ENCODE data around the gene RAB17. TPM values are rescaled to one million over a fixed set of nuclear protein-coding genes. Genes with fewer than 3 reads are reported as not detected.
A peak's percentile ranks its signal among the peaks of the same experiment; 100 is the strongest.

Gene RAB17
- total RNA-seq, 2 experiments from 2014 or later = not detected

GRCh38 chr2:237629188-237629534, 38.6 kb upstream of the RAB17 start:
- Mint-ChIP-seq H3K4me1 (peaks cover 7% of the 10 kb centered on the region), H3K27ac (no peak overlapping the region), H3K27me3 (peaks cover 51% of the 10 kb centered on the region), H3K36me3 (no peaks in the 10 kb centered on the region), H3K9me3 (no peaks in the 10 kb centered on the region), H3K4me3 (no peak overlapping the region)
- no peak for ATAC-seq (ENCODE audit: low read depth)
- POLR2A ChIA-PET = no interaction called here
- no peak for DNase-seq

DNA sequence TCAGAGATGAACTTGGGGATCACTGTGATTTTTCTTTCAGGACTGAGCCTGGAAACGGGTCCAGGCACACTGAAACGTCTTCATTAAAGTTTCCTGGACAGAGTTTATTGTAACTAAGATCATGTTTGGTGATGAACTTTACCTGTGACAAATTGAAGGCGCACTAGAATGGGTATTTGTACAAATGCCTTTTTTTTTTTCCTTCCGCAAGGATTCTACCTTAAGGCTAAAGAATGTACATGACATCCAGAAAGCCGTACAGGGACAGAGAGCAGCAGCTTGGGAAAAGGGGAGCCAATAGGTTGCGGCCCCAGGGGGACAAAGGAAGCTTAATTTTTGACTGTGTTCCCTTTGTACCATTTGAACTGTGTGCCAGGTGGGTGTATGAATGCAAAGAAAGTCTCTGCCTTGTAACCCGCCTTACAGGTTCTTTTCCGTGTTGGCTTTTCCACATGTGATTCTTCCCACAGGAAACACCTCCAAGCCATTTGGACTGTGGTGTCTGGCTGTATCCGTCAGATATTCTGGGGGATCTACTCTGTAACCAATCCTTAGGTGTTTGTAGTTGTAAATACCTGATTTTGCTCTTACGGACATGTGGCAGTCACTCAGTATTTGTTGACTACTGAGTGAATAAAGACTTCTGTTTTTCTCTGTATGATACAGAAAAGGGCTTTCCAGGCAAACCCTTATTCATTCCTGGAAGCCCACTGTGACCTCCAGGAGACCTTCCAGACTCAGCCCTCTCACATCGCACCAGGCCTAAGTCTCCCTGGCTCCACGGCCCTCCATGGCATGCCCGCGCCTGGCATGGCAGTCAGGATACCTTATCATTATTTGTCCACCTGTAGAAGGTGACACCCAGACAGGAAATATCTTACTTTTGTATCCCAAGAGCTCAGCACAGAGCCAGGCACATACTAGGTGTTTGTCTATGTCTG, 38.0 kb upstream of the RAB17 start:
- ATAC-seq (ENCODE audit: low read depth) = no peak
- no peaks in the 10 kb centered on the region for H3K36me3 Mint-ChIP-seq
- peak overlapping the region; percentile 76 for H3K4me3 Mint-ChIP-seq
- H3K27me3 Mint-ChIP-seq = peaks cover 52% of the 10 kb centered on the region
- H3K27ac Mint-ChIP-seq = no peak overlapping the region
- H3K4me1 Mint-ChIP-seq = peaks cover 7% of the 10 kb centered on the region
- POLR2A ChIA-PET = no interaction called here
- no peaks in the 10 kb centered on the region for H3K9me3 Mint-ChIP-seq
- no peak for DNase-seq

DNA sequence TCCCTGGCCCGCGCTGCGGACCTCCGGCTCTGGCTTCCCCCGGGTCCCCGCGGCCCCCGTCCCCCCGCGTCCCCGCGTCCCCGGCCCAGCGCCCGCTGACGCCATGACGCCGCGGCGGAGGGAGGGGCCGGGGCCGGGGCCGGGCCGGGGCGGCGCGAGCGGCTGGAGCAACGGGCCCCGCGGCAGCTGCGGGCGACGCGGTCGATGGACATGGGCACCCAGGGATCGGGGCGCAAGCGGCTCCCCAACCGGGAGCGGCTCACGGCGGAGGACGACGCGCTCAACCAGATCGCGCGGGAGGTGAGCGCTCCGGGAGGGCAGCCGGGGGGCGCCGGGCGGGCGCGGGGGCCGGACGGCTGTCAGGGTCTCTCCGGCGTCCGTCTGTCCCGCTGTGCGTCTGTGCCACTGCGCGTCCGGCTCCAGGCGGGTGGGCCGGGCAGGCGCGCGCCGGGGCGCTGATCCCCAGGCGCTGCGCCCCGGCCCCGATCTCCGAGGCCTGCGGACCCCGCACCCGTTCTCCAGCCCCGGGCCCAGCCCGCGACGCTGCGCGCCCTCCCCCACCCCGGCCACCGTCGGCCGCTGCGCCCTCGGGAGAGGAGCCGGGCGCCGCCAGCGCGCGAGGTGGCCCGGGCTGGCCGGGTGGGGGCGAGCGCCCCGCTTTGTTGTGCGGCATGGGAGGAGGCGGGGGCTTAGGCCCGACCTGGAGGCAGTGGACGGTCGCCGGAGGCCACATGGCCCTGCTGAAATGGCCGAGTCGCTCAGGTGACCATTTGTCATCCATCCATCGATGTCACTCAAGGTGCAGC, 37.1 kb upstream of the RAB17 start, which contains the start of gene LRRFIP1:
Gene LRRFIP1 (plus strand): TSS at position 147 of the 806 bp plus-strand sequence. CDS start 58 bp downstream, at position 205.
- peak; percentile 45 for DNase-seq
- Mint-ChIP-seq H3K27me3 (peaks cover 56% of the 10 kb centered on the region), H3K4me1 (peaks cover 7% of the 10 kb centered on the region), H3K27ac (no peak within 1 kb of the TSS), H3K4me3 (peak within 1 kb of the TSS; percentile 76), H3K9me3 (no peaks in the 10 kb centered on the region), H3K36me3 (no peaks in the 10 kb centered on the region)
- POLR2A ChIA-PET = no interaction called here
- ATAC-seq (ENCODE audit: low read depth) = peak; percentile 62

- Mint-ChIP-seq H3K4me1 (peaks cover 7% of the 10 kb centered on the region), H3K36me3 (no peaks in the 10 kb centered on the region), H3K27ac (no peak overlapping the region), H3K9me3 (no peaks in the 10 kb centered on the region), H3K27me3 (peaks cover 54% of the 10 kb centered on the region), H3K4me3 (peak overlapping the region; percentile 65)
- DNase-seq (no peak), ATAC-seq (ENCODE audit: low read depth) (no peak)
- POLR2A ChIA-PET = no interaction called here
These were observed 36.4 kb upstream of the RAB17 start for GRCh38 chr2:237626813-237627440.

DNA sequence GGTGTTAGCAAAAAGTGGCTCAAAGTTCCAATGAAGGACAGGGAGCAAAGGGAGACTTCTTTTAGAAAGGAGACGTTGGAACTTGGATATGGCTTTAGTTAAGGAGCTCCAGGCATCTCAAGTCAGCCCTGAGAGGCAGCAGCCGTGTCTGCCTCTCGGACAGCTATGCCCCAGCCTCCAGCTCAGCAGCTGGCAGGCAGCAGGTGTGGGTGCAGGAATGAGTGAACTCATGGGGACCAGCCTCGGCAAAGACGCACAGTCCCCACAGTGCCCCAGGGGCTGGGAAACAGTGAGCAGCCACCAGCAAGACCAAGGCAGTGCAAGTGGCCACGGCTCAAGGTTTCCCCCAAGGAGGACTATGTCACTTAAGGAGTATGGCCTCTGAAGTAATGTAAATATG, 35.2 kb upstream of the RAB17 start:
- H3K4me3 Mint-ChIP-seq = no peak overlapping the region
- ATAC-seq (ENCODE audit: low read depth) (no peak), DNase-seq (no peak)
- H3K36me3 Mint-ChIP-seq = no peaks in the 10 kb centered on the region
- H3K9me3 Mint-ChIP-seq = no peaks in the 10 kb centered on the region
- H3K27me3 Mint-ChIP-seq = peaks cover 54% of the 10 kb centered on the region
- POLR2A ChIA-PET = no interaction called here
- H3K4me1 Mint-ChIP-seq = peaks cover 7% of the 10 kb centered on the region
- H3K27ac Mint-ChIP-seq = no peak overlapping the region

GRCh38 chr2:237625216-237625705, 34.7 kb upstream of the RAB17 start:
- Mint-ChIP-seq H3K9me3 (no peaks in the 10 kb centered on the region), H3K36me3 (no peaks in the 10 kb centered on the region), H3K4me1 (peaks cover 5% of the 10 kb centered on the region), H3K27ac (no peak overlapping the region), H3K27me3 (peaks cover 53% of the 10 kb centered on the region), H3K4me3 (no peak overlapping the region)
- no peak for DNase-seq
- POLR2A ChIA-PET = no interaction called here
- no peak for ATAC-seq (ENCODE audit: low read depth)

- ATAC-seq (ENCODE audit: low read depth) = no peak
- POLR2A ChIA-PET = no interaction called here
- H3K4me3 Mint-ChIP-seq = no peak overlapping the region
- peaks cover 4% of the 10 kb centered on the region for H3K4me1 Mint-ChIP-seq
- peaks cover 46% of the 10 kb centered on the region for H3K27me3 Mint-ChIP-seq
- no peak for DNase-seq
- no peaks in the 10 kb centered on the region for H3K9me3 Mint-ChIP-seq
- H3K36me3 Mint-ChIP-seq = no peaks in the 10 kb centered on the region
- H3K27ac Mint-ChIP-seq = no peak overlapping the region
These were observed 34.0 kb upstream of the RAB17 start for GRCh38 chr2:237624565-237624964.

GRCh38 chr2:237623428-237624403, 33.2 kb upstream of the RAB17 start:
- Mint-ChIP-seq H3K4me3 (no peak overlapping the region), H3K4me1 (peaks cover 4% of the 10 kb centered on the region), H3K36me3 (no peaks in the 10 kb centered on the region), H3K27me3 (peaks cover 42% of the 10 kb centered on the region), H3K9me3 (no peaks in the 10 kb centered on the region), H3K27ac (no peak overlapping the region)
- ATAC-seq (ENCODE audit: low read depth) = no peak
- POLR2A ChIA-PET = no interaction called here
- DNase-seq = no peak

DNA sequence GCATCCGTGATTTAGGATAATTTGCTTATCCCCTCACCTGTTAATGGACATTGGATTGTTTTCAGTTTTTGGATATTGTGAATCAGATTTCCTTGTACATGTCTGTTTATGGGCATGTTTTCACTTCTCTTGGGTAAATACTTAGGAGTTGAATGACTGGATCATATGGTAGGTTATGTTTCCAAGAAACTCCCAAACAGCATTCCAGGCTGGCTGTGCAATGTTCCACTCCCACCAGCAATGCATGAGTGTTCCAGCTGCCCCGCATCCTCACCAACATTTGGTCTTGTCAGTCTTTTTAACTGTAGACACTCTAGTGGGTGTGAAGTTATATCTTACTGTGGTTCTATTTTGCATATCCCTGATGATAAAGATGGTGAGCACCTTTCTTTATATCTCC, 27.9 kb upstream of the RAB17 start:
- DNase-seq = no peak
- H3K4me3 Mint-ChIP-seq = no peak overlapping the region

DNA sequence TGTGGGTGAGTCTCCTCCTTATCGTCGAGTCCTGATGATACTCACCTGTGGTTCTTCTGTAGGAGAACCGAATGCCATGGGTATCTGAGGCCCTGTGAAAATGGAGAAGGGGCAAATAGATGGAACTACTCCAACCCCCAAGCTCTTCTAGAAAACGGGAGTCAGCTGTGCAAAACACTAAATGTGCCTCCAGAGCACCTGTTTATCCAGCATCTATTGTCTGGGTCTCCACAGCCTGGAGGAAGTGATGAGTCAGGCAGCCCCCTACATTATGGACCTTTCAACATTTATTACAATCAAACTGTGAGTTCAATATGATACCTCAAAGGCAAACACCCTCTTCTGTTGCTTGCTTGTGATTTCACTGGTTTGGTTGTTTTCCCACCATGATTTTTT, 27.1 kb upstream of the RAB17 start:
- no peak for ATAC-seq (ENCODE audit: low read depth)
- no peaks in the 10 kb centered on the region for H3K27me3 Mint-ChIP-seq
- no peak overlapping the region for H3K4me3 Mint-ChIP-seq
- peaks cover 3% of the 10 kb centered on the region for H3K36me3 Mint-ChIP-seq
- POLR2A ChIA-PET = no interaction called here
- H3K27ac Mint-ChIP-seq = no peak overlapping the region
- no peaks in the 10 kb centered on the region for H3K9me3 Mint-ChIP-seq
- H3K4me1 Mint-ChIP-seq = peaks cover 26% of the 10 kb centered on the region
- no peak for DNase-seq

More for the DNA sequence above, 27.9 kb upstream of the RAB17 start:
- POLR2A ChIA-PET = no interaction called here
- peaks cover 26% of the 10 kb centered on the region for H3K4me1 Mint-ChIP-seq
- no peaks in the 10 kb centered on the region for H3K9me3 Mint-ChIP-seq
- ATAC-seq (ENCODE audit: low read depth) = no peak
- H3K27ac Mint-ChIP-seq = no peak overlapping the region
- peaks cover 5% of the 10 kb centered on the region for H3K27me3 Mint-ChIP-seq
- peaks cover 3% of the 10 kb centered on the region for H3K36me3 Mint-ChIP-seq

- Mint-ChIP-seq H3K9me3 (no peaks in the 10 kb centered on the region), H3K27me3 (no peaks in the 10 kb centered on the region), H3K27ac (no peak overlapping the region), H3K4me3 (peak overlapping the region; percentile 32), H3K4me1 (peaks cover 26% of the 10 kb centered on the region), H3K36me3 (peaks cover 3% of the 10 kb centered on the region)
- DNase-seq = no peak
- ATAC-seq (ENCODE audit: low read depth) = peak; percentile 41
- POLR2A ChIA-PET = no interaction called here
These were observed 26.4 kb upstream of the RAB17 start for GRCh38 chr2:237616734-237617586.

DNA sequence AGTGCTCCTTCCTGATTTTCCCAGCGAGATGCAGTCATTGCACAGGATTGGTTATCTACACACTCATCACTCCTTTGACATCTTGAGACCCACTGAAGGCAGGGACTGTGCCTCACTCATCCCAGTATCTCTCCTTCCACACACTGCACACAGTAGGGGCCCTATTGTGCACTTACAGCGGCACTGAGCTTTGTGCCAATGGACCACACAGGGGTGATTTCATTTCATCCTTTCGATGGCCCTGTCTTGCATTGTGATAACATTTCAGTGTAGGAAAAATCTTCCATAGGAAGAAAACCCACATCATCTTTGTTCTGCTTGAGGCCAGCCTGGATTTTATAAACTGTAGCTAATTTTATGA, 25.8 kb upstream of the RAB17 start:
- POLR2A ChIA-PET = interaction anchor here (0.8 kb wide), 1 partner anchor 13 kb away, joined by 3 read pairs; no protein-coding TSS in a partner anchor
- Mint-ChIP-seq H3K27ac (no peak overlapping the region), H3K27me3 (no peaks in the 10 kb centered on the region), H3K9me3 (no peaks in the 10 kb centered on the region), H3K4me3 (no peak overlapping the region), H3K4me1 (peaks cover 26% of the 10 kb centered on the region), H3K36me3 (peaks cover 3% of the 10 kb centered on the region)
- no peak for ATAC-seq (ENCODE audit: low read depth)
- no peak for DNase-seq
